ENCODE results near the gene FHDC1.

GRCh38 chr4:152949930-152950329, 13.8 kb downstream of the FHDC1 start:
- no peak for TF ChIP-seq POLR2A (IDR thresholded peaks at IDR 0.05; ENCODE audit: low read depth, low read length)
- no peak for TF ChIP-seq YY1 (IDR thresholded peaks at IDR 0.05; ENCODE audit: low read depth, low read length)
- TF ChIP-seq NRF1 (conservative IDR thresholded peaks at IDR 0.05; ENCODE audit: low read depth, low read length), result no peak
- no peak for TF ChIP-seq HDAC2 (IDR thresholded peaks at IDR 0.05)
- no peak for TF ChIP-seq ZSCAN29 (IDR thresholded peaks at IDR 0.05)
- TF ChIP-seq REST (IDR thresholded peaks at IDR 0.05; ENCODE audit: low read depth, low read length), result no peak
- TF ChIP-seq SUZ12 (IDR thresholded peaks at IDR 0.05; ENCODE audit: unreplicated experiment), result no peak
- TF ChIP-seq KDM1A (IDR thresholded peaks at IDR 0.05; ENCODE audit: borderline replicate concordance), result no peak
- TF ChIP-seq EP300 (IDR thresholded peaks at IDR 0.05; ENCODE audit: borderline replicate concordance in 1 of 2, control insufficient read depth in 1 of 2, low read depth in 2 of 2, low read length in 2 of 2), result no peak
- TF ChIP-seq TCF7 (IDR thresholded peaks at IDR 0.05; ENCODE audit: borderline replicate concordance), result no peak
- TF ChIP-seq BACH1 (IDR thresholded peaks at IDR 0.05; ENCODE audit: borderline replicate concordance), result no peak
- no peak for TF ChIP-seq SREBF1 (IDR thresholded peaks at IDR 0.05; ENCODE audit: low read length)
- TF ChIP-seq ZNF207 (IDR thresholded peaks at IDR 0.05; ENCODE audit: borderline replicate concordance), result no peak
